HCT116 (cell line): Measurements from ENCODE around the gene SSNA1.

Experiments used
- ATF3 ChIP-seq: IDR thresholded peaks from 2 replicates; pipeline ENCODE4 v1.6.1; 2012
- CEBPB ChIP-seq: IDR thresholded peaks from 2 replicates; pipeline ENCODE4 v1.6.1; 2012; ENCODE audit warnings: low read depth
- CTCF ChIP-seq, 3 experiments: fragments of 200-600 bp in 1 of 3; sonication (generic) in 1 of 3; IDR thresholded peaks in 2 of 3; conservative IDR thresholded peaks in 1 of 3; 2 replicates each; pipeline ENCODE4 v1.5.1; 2012 to 2017; ENCODE audit warnings: low read depth in 2 of 3, low read length in 2 of 3, antibody characterized with exemption in 1 of 3, borderline replicate concordance in 1 of 3, control low read depth in 1 of 3, mild to moderate bottlenecking in 1 of 3, mixed read lengths in 1 of 3, mixed run types in 1 of 3, moderate library complexity in 1 of 3; ENCODE audit not compliant: insufficient read depth in 1 of 3
- EZH2phosphoT487 ChIP-seq: fragments of 200-600 bp; IDR thresholded peaks from 2 replicates; pipeline ENCODE4 v1.6.1; 2018; ENCODE audit warnings: antibody characterized with exemption, borderline replicate concordance
- JUND ChIP-seq: IDR thresholded peaks from 2 replicates; pipeline ENCODE4 v1.6.1; 2012
- MAX ChIP-seq: IDR thresholded peaks from 2 replicates; pipeline ENCODE4 v1.6.1; 2012
- POLR2A ChIP-seq: IDR thresholded peaks from 2 replicates; pipeline ENCODE4 v1.7.0; 2011; ENCODE audit warnings: borderline replicate concordance; ENCODE audit not compliant: insufficient read depth, insufficient read length; ENCODE audit errors: extremely low read depth
- SIN3A ChIP-seq: IDR thresholded peaks from 2 replicates; pipeline ENCODE4 v1.6.1; 2012; ENCODE audit warnings: low read depth
- SP1 ChIP-seq: IDR thresholded peaks from 2 replicates; pipeline ENCODE4 v1.6.1; 2012; ENCODE audit warnings: low read depth
- TCF7L2 ChIP-seq: IDR thresholded peaks from 2 replicates; pipeline ENCODE4 v1.7.0; 2011; ENCODE audit warnings: borderline replicate concordance, inconsistent platforms; ENCODE audit not compliant: insufficient read depth, insufficient read length; ENCODE audit errors: extremely low read depth

DNA sequence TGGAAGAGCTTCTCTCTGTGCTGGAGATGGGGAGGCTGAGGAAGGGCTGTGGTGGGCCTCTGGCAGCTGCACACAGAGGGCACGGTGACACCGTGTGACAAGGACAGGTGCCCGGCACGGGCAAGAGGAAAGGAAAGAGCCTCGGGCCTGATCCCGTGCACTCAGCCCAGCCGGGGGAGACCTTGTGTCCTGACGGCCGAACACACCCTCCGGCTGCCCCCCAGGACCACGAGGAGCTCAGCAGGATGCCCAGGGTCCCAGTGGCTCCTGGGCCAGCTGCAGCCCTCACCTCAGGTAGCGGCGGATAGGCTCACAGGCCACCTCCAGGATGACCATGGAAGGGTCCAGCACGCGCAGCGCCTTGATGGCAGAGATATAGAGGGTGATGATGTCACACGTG lies 5.6 kb upstream of the SSNA1 start:
- TF ChIP-seq CTCF (IDR thresholded peaks at IDR 0.05 in 2 of 3, conservative IDR thresholded peaks at IDR 0.05 in 1 of 3; ENCODE audit: borderline replicate concordance in 1 of 3, insufficient read depth in 1 of 3, low read depth in 2 of 3, low read length in 2 of 3): no peak
- no peak for TF ChIP-seq ATF3
- TF ChIP-seq SP1: no peak
- no peak for TF ChIP-seq CEBPB
- TF ChIP-seq MAX: no peak
- no peak for TF ChIP-seq EZH2phosphoT487
- TF ChIP-seq TCF7L2: no peak
- TF ChIP-seq JUND: no peak
- TF ChIP-seq SIN3A: no peak
- TF ChIP-seq POLR2A: no peak
